NCI-H1436 (cell line): ENCODE data around the gene TYRO3.

Experiments used
- DNase-seq: peaks from one replicate; lab custom pipeline; 2025; lab: John Stamatoyannopoulos, UW

The TYRO3 gene

DNA sequence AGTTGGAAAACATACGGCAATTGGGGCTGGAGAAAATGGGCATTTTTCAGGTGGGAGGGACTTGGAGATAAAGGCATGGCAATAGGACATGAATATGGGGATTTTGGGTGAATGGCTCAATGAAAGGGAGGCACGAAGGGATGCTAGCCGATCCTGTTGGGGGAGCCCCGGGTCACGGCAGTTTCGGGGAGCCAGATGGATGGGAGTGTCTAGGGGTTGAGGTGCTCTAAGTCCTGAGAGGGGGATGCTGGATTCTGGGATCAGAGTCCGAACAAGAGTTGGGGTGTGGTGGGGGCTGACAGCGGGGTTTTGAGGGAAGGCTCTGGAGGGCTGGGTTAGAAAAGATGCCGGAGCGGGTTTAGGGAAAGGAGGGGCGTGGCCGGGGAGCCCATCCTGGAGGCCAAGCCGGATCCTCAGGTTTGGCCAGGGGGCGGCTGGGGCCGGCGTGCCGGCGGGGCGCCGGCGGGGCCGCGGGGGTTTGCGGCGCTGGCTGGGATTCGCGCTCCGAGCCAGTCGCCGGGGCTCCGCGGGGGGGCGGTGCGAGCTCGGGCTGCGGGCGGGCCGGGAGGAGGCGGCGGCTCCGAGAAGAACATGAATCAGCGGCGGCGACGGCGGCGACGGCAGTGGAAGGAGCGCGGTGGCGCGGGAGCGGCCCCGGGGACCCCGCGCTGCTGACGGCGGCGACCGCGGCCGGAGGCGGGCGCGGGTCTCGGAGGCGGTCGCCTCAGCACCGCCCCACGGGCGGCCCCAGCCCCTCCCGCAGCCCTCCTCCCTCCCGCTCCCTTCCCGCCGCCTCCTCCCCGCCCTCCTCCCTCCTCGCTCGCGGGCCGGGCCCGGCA lies at the start of gene TYRO3:
TYRO3 (plus strand) TSS at position 813 of the 839 bp plus-strand sequence. CDS start 46 bp downstream, outside the sequence.
- peak; percentile 53 for DNase-seq

DNA sequence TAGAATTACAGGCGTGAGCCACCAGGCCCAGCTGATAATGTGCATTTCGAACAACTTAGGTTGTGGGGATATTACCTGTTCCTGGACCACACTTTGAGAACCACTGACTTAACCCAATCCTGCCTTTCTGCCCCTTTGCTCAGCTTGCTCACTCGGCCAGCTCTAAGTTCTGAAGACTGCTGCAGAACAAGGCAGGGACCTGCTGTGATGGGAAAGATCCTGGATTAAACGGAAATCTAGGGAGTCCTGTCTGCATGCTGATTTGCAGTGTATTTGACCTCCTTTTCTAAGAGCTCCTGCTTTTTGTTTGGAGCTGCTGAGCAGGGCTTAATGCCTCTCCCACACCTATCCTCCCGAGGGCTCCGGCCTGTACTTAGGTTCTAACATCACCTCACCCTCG lies 48.3 kb upstream of the TYRO3 start:
- DNase-seq = no peak

DNA sequence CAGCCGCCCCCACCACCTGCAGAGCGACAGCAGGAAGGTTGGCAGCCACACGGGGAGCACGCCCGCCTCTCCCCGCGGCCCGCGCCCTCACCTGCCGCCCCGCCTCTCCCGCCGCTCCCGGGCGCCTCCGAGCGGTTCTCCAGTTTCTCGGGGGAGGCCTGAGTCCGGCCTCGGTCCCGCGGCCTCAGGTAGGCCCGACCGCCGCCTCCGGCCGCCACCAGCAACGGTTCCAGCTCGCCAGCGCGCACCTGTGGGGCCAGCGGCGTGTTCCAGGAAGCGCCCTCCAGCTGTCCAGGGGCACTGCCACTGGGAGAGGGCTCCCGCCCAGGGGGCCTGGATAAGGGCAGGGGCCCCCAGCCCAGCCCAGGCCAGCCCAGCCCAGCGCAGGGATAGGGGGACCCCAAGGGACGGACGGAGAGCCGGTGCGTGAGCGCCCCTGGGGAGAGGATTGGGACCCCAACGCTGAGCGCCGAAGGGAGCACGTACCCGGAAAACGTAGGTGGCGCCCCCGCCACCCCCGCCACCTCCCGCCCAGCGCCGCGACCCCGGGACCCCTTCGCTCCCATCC lies 47.6 kb upstream of the TYRO3 start:
- DNase-seq = no peak

DNA sequence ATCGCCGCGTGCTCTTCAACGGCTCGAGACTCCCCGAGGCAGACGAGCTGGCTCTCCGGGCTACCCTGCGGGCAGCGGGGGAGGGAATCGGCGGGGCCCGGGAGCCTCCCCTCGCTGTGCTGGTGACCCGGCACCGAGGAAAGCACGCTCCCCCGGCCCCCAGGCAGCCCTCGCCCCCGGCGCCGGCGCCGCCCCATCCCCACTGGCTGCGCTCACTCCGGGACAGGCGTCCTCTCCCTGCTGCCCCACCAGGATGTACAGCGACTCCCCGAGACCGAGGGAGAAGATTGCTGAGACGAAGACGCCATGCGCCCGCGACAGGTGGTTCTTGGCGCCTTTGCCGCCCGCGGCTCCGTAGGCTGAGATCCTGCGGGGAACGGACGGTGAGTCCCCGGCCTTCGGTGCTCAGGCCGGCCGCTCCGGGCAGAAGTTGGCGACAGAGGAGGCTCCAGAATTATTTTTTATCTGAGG lies 47.1 kb upstream of the TYRO3 start:
- peak; percentile 18 for DNase-seq

DNA sequence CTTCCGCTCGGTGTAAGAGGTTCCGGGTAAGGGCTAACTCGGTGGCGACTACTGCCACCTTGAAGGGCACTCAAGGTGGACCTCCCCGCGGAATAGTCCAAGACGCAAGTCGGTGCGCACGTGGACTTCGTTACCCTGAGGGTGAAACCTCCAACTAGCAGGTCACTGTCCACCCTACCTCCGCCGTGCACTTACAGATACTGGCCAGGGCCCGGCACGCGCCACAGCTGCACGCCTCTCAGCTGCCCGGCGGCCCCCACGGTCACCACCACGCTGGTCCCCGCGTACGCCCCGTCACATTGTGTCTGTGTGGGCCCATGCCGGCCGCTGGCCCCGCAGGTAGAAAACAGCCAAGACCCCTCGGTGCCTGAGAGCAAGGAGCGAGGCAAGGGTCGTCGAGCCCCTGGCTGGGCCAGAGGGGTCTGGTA lies 46.5 kb upstream of the TYRO3 start:
- DNase-seq = no peak

DNA sequence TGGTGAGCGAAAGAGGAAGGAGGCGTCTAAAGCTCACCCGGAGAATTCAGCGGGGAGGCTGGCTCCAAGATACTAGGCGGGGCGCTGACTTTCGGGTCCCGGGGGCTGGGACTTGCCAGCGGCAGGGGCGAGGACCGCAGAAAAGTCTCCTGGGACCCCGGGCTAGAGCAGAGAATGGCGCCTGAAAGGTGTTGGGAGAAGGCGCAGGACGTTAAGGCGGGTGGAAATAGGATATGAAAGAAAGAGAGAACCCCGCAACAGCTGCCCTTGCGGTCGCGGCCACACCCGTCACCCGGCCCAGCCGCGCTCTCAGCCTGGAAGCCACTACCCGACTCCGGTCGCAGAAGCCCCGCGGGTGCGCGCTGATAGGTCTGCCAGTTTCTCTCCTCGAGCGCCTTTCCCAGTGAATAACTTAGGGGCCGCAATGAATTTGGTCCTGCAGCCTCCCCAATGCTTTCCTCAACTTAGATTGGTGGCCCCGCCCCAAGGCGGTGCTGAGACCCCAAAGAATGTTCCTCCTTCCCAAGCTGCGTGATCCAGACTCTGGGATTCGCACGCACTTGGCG lies 46.0 kb upstream of the TYRO3 start:
- DNase-seq = no peak

DNA sequence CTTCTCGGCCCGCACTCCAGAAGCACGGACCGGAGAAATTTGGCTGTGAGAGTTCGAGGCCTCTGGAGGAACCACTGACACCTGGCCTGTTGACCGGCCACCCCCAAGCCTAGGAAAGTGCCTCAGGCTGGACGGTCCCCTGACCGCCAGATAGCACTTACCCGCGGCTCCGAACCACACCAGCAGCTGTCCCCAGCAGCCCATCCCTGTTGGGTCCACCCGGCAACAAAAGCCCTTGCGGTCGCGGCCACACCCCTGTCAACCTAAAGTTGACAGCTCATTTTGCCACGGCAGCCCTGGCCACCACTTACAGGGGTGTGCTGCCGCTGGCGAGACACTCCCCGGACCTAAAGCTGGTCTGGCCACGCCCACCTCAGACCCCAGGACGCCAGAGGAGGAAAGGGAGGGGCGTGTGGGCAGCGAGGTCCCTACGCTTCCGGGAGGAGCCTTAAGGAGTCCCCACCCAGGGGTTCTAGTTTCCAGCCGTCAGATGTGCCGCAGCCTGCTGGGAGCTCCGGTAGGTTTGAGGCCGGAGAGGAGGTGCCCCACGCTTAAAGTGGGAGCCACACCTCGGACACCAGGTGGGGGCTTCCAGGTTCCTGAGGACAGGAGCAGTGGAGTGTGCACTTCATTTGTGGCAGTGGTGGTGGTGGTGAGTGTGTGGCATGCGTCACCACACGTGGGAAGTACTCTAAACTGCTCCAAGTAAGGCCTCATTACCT lies 45.3 kb upstream of the TYRO3 start, which contains the start of gene LTK:
LTK (minus strand) TSS at position 322 of the 722 bp plus-strand sequence; CDS start at position 204, 118 bp downstream.
- DNase-seq = no peak

DNA sequence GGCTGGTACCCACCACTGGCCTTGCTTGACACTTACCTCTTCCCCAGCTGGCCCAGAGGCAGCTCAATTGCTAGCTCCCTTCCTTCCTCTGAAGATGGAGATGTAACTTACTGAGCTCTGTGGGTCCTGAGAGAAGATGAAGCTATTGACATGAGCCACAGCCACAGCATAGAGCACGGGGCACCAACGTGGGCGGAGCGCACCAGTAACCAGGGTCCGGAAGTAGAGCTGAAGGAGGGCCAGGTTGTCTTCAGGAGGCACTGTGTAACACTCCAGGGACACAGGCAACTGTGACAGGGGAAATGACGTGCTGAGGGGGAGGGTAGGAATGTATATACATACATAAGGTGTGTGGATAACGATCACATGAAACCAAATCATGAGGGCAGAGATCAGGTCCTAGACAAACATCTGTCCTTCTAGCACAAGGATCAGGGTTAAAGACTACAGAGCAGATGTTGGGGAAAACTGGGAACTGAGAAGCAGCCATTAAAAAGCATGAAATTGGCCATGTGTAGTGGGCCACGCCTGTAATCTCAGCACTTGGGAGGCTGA lies 41.0 kb upstream of the TYRO3 start:
- no peak for DNase-seq

DNA sequence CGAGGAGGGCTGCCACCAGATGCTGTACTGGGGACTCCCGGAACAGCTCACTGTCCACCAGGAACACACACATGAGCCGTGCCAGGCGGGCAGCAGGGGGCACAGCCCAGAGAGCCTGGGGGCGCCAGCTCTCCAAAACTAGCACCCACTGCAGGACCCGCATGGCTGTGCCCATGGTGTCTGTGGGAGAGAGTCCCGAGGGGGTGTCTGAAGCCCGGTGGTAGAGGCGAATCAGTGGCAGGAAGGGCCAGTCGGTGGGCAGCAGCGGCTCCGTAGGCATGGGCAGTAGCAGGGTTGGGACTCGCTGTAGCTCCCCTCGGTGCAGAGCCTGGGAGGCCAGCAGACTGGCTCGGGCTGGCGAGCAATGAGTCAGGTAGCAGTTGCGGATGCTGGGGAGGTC lies 38.4 kb upstream of the TYRO3 start:
- DNase-seq = no peak

DNA sequence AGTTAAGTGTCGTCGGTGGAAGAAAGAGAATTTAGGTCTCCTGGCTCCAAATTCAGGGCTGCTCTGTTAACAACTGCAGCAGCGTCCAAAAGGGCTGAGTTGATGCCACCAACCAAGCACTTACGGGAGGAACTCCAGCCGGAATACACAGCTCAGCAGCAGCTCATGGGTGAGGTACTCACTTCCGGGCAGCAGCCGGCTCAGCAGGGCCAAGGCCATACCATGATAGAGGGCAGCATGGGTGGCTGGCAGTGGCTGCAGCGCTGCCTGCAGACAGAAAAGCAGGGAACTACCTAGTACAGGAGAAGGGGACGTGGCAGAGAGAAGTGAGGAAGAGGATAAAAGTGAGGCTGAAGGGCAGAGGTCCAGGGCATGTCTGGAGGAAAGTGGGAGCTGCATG lies 37.4 kb upstream of the TYRO3 start:
- no peak for DNase-seq

DNA sequence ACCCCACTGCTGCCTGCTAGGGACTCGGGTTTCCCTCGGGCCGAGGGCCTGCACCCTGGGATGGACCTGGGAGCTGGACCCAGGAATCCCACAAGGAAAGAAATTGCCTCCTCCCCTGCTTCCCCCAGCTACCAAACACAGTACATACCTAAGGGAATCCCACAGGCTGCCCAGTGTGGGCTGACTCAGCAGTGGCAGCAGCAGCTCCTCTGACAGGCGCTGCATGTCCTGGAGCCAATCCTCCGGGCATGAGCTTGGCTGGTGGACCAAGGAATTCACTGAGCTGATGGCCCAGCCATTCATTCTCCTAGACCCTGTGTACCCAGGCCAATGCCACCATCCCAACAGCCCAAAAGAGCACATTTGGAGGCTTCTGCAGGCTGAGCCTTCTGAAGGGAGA lies 35.9 kb upstream of the TYRO3 start:
- no peak for DNase-seq

DNA sequence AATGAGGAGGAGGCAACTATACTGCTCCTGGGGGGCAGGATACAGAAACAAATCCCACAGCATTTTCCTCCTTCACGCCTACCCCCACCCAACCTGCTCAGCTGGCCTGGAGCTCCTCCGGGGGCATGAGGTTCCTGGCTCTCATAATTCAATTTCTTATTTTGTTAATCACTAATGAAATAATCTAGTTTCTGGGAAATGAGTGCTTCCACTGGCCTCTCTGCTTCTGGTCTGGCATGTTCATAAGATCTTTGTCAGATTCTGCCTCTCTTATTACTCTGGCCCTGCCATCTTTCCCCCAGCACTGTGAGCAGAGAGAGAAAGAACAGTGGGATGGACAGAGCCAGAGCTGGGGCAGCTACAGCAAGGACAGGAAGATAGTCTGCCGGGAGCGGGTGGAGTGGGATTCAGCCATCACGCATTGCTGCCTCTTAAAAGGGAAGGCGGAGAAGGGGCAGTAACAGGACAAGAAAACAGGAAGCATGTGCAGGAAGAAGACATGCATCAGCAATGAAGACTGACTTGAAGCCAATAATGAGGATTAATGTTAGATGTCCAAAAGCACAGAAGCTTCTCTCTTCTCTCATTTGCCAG lies 28.6 kb upstream of the TYRO3 start:
- no peak for DNase-seq

DNA sequence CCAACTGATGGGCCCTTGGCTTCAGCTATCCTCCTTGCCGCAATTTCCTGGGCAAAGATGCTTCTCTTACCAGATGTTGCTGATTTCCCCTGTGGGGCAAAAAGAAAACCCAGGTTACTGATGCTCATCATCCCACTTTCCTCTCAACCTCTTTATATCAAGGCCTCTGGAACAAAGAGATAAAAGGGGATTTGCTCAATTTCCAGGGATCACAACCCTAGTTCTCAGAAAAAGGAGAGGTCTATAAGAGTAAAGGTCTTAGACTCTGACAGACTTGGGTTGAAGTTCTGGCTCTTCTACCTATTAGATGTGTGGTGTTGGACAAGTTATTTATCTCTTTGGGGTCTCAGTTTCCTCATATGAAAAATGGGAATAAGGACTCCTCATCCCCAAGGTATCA lies 23.5 kb upstream of the TYRO3 start:
- no peak for DNase-seq

DNA sequence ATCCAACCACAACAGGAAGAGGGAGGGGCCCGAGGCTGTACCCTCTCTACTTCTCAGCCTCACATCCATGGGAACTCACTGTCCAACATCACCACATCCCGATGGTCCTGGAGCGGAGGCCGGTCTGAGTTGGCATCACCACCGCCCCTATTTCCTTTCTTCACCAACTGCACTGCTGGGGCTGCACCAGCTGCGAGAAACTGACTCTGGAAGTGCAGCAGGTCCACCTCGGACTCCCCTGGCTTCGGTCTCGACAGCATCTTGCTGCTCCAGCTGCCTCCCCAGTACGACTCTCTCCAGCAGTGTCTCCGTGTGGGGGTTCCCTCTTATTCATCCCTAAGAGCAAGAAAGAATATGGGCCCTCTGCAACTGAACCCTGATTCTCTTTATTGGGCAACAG lies 22.1 kb upstream of the TYRO3 start:
- no peak for DNase-seq

DNA sequence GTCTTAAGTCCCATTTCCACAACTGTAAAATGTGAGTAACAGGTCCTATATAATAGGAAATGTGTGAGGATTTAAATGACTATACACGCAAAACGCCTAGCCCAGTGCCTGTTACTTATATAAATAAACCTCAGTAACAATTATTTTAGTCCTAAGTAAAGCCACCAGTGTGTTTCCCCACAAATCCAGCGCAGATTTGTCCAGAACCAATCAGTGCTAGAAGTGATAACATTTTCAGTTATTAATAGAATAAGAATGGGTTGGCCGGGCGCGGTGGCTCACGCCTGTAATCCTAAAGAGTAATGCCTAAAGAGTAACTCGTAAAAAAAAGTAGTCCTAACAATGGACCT lies 15.5 kb upstream of the TYRO3 start:
- no peak for DNase-seq

DNA sequence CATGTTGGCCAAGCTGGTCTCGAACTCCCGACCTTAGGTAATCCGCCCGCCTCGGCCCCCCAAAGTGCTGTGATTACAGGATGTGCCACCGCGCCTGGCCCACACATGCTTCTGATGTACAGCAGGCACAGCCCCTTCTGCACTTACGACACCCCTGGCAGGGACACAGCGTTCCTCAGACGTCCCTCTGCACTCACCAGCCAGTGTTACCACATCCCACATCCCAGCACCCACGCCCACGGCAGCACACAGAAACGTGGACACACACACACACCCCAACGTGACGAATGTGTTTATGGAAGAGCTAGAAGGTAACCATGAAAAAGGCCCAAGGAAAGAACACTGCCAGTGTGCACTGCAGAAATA lies 14.4 kb upstream of the TYRO3 start:
- DNase-seq = no peak

DNA sequence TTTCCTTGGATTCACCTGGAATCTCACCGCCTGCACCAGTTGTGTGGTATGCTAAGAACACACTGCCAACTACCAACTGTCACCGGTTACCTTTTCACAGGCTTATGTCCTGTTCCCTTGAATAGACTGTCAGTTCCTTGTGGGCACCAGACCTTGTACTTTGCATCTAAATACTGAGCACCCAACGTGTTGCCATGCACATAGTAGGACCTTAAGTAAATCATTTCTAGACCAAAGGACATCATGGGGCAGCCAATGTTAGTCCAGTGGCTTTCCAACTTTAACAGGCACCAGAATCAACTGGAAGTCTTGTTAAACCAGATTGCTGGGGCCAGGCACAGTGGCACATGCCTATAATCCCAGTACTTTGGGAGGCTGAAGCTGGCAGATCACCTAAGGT lies 13.8 kb upstream of the TYRO3 start:
- DNase-seq = no peak

DNA sequence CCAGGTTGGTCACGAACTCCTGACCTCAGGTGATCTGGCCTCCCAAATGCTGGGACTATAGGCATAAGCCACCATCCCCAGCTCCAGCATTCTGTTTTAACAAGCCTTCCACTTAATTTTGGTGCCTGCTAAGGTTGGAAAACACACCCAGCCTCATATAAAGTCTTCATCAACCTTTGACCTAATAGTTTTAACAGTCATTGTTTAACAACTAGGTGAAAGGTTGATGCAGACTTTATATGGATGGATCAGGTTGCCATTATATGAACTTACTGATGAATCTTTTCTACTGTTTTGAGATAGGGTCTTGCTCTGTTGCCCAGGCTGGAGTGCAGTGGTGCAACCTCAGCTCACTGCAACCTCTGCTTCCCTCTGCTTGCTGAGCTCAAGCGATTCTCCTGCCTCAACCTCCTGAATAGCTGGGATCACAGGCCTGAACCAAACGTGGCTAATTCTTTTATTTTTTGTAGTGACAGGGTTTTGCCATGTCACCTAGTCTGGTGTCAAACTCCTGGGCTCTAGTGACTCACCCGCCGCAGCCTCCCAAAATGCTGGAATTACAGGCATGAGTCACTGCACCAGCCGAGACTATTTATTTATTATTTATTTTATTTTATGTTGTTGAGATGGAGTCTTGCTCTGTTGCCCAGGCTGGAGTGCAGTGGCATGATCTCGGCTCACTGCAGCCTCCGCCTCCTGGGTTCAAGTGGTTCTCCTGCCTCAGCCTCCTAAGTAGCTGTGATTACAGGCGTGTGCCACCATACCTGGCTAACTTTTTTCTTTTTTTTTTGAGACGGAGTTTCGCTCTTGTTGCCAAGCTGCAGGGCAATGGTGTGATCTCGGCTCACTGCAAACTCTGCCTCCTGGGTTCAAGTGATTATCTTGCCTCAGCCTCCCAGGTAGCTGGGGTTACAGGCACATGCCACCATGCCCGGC lies 11.9 kb upstream of the TYRO3 start:
- DNase-seq = no peak

DNA sequence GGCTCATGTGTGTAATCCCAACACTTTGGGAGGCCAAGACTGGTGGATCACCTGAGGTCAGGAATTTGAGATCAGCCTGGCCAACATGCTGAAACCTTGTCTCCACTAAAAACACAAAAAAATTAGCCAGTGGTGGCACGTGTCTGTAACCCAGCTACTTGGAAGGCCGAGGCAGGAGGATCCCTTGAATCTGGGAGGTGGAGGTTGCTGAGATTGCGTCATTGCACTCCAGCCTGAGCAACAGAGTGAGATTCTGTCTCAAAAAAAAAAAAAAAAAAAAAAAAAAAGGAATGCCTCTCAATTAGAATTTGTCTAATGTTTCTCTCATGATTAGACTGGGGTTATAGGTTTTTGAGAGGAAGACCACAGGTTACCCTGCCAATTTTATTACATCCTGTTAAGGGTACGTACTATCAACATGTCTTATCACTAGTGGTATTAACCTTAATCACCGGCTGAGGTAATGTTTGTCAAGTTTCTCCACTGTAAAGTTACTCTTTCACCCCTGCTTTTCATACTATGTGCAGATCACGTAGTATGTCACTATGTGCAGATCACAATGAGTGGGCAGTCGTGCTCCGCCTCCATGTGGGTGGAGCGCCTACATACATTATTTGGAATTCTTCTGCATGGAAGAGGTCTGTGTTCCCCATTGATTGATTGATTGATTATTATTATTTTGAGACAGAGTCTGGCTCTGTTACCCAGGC lies 8.8 kb upstream of the TYRO3 start:
- no peak for DNase-seq

DNA sequence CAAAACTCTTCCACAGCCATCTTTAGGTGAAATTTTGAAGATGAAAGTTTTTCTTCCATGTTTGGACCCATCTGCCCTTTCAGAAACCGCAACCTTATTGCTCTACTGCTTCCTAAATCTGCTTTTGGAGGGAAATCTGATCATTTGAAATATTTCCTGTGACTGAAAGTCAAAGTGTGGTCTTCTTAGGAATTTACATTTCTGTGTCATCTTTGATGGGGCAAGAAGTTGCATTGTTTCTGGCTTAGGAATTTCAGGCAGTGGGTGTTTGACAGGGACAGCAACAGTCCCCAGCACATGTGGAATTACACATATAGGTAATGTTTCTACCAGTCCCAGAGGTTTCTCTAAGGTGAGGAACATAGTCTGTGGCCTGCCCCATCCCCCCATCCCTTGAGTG lies 5.3 kb upstream of the TYRO3 start:
- no peak for DNase-seq
